CD14-positive monocyte (primary cell): Measurements from ENCODE around the gene MFAP1. TPM values are rescaled to one million over a fixed set of nuclear protein-coding genes. Genes with fewer than 3 reads are reported as not detected.

ENCODE experiments used
- DNase-seq, 3 donors: peaks; one replicate each; pipeline ENCODE4 v3.0.0-alpha.2; 2011 to 2022
- H2AFZ ChIP-seq: 2 replicates; pipeline ENCODE4 v1.6.0; 2012; ENCODE audit warnings: mild to moderate bottlenecking, low read depth, low read length, inconsistent platforms; ENCODE audit not compliant: insufficient read depth, poor library complexity, severe bottlenecking
- H3K27ac ChIP-seq, 2 donors: 1 replicate in 1 of 2; 2 replicates in 1 of 2; pipeline ENCODE4 v1.5.1; 2012 to 2013; ENCODE audit warnings: low read length in 2 of 2, control low read depth in 1 of 2, inconsistent platforms in 1 of 2, low read depth in 1 of 2, mild to moderate bottlenecking in 1 of 2
- H3K27me3 ChIP-seq, 2 donors: one replicate each; pipeline versions ENCODE4 v1.6.0 to v1.6.1; 2011 to 2013; ENCODE audit warnings: low read length in 2 of 2; ENCODE audit not compliant: control insufficient read depth in 2 of 2, insufficient read depth in 2 of 2
- H3K36me3 ChIP-seq, 2 donors: replicated peaks in 1 of 2; 1 replicate in 1 of 2; 2 replicates in 1 of 2; pipeline versions ENCODE4 v1.5.1 to v1.6.1; 2012 to 2013; ENCODE audit warnings: low read length in 2 of 2, control low read depth in 1 of 2, inconsistent platforms in 1 of 2, mild to moderate bottlenecking in 1 of 2; ENCODE audit not compliant: insufficient read depth in 2 of 2, control insufficient read depth in 1 of 2
- H3K4me1 ChIP-seq, 2 donors: 1 replicate in 1 of 2; 2 replicates in 1 of 2; pipeline versions ENCODE4 v1.5.1 to v1.6.1; 2012 to 2013; ENCODE audit warnings: low read length in 2 of 2, control low read depth in 1 of 2, inconsistent platforms in 1 of 2, mild to moderate bottlenecking in 1 of 2, moderate library complexity in 1 of 2; ENCODE audit not compliant: insufficient read depth in 2 of 2, control insufficient read depth in 1 of 2
- H3K4me2 ChIP-seq: replicated peaks from 2 replicates; pipeline ENCODE3; 2012; ENCODE audit warnings: low read length, moderate library complexity, mild to moderate bottlenecking; ENCODE audit not compliant: poor library complexity, severe bottlenecking; ENCODE audit errors: extremely low read depth
- H3K4me3 ChIP-seq, 3 experiments: fragments of 200-600 bp in 1 of 3; sonication (generic) in 1 of 3; replicated peaks in 1 of 3; 1 replicate in 2 of 3; 2 replicates in 1 of 3; pipeline ENCODE4 v1.5.1; 2011 to 2013; ENCODE audit warnings: low read length in 3 of 3, mild to moderate bottlenecking in 3 of 3, control low read depth in 2 of 3, low read depth in 2 of 3, inconsistent platforms in 1 of 3, moderate library complexity in 1 of 3
- H3K79me2 ChIP-seq: 2 replicates; pipeline ENCODE4 v1.6.0; 2012; ENCODE audit warnings: mild to moderate bottlenecking, control low read depth, inconsistent platforms, low read length, moderate library complexity; ENCODE audit not compliant: insufficient read depth
- H3K9ac ChIP-seq: 2 replicates; pipeline ENCODE4 v1.6.0; 2017; ENCODE audit warnings: low read length, mild to moderate bottlenecking; ENCODE audit not compliant: insufficient read depth, poor library complexity, severe bottlenecking
- H3K9me3 ChIP-seq, 2 donors: replicated peaks in 1 of 2; 1 replicate in 1 of 2; 2 replicates in 1 of 2; pipeline versions ENCODE4 v1.5.1 to v1.6.1; 2012 to 2013; ENCODE audit warnings: low read length in 2 of 2, control low read depth in 1 of 2; ENCODE audit not compliant: control insufficient read depth in 1 of 2, insufficient read depth in 1 of 2
- H4K20me1 ChIP-seq: 2 replicates; pipeline ENCODE4 v1.6.0; 2012; ENCODE audit warnings: mild to moderate bottlenecking, low read length, control low read depth, moderate library complexity; ENCODE audit not compliant: insufficient read depth
- H3K27ac Mint-ChIP-seq, 7 donors: one replicate each; pipeline ENCODE4 v1.8.0; 2020; ENCODE audit warnings: mild to moderate bottlenecking in 7 of 7, mixed read lengths in 7 of 7, moderate library complexity in 6 of 7, inconsistent platforms in 2 of 7
- H3K27me3 Mint-ChIP-seq, 3 donors: one replicate each; pipeline ENCODE4 v1.8.0; 2021 to 2022; ENCODE audit warnings: low read depth in 3 of 3, mild to moderate bottlenecking in 3 of 3, mixed read lengths in 3 of 3, moderate library complexity in 3 of 3, inconsistent platforms in 1 of 3
- H3K36me3 Mint-ChIP-seq, 2 donors: one replicate each; pipeline ENCODE4 v1.8.0; 2020; ENCODE audit warnings: mixed read lengths in 2 of 2, inconsistent platforms in 1 of 2, mild to moderate bottlenecking in 1 of 2
- H3K4me1 Mint-ChIP-seq: one replicate; pipeline ENCODE4 v1.8.0; 2020; ENCODE audit warnings: mild to moderate bottlenecking, mixed read lengths
- H3K4me3 Mint-ChIP-seq, 2 donors: one replicate each; pipeline ENCODE4 v1.8.0; 2020; ENCODE audit warnings: mild to moderate bottlenecking in 2 of 2, mixed read lengths in 2 of 2, moderate library complexity in 1 of 2
- H3K9me3 Mint-ChIP-seq, 7 donors: one replicate each; pipeline ENCODE4 v1.8.0; 2020 to 2022; ENCODE audit warnings: mixed read lengths in 7 of 7, mild to moderate bottlenecking in 6 of 7, moderate library complexity in 6 of 7, inconsistent platforms in 2 of 7
- CTCF ChIP-seq: fragments of 200-600 bp; IDR thresholded peaks from one replicate; pipeline ENCODE4 v1.8.0; 2022; ENCODE audit warnings: antibody characterized with exemption, mild to moderate bottlenecking
- WGBS: methylation state at CpG from one replicate; pipeline ENCODE4 v1.1.5; 2013; ENCODE audit warnings: missing lambda C conversion rate; ENCODE audit not compliant: insufficient coverage; 5-methylcytosine and 5-hydroxymethylcytosine counted together
- intact Hi-C, 2 donors: fragments of 100-400 bp; cut with micrococcal nuclease; formaldehyde crosslinking; loops; one replicate each; pipeline versions ENCODE4 v1.15.0 to v1.15.1; 2023
- polyA plus RNA-seq, 3 donors: library from polyadenylated mRNA; depleted of rRNA in 1 of 3; unstranded in 2 of 3; stranded (reverse) in 1 of 3; fragments of 300-500 nt in 2 of 3; fragments of >200 nt in 1 of 3; fragmentation: Illumina TruSeq in 2 of 3; gene quantifications; 1 replicate in 2 of 3; 2 replicates in 1 of 3; pipeline ENCODE4 v1.2.3, GENCODE V29; 2012 to 2021

MFAP1 gene
- polyA plus RNA-seq, 3 donors = 2.6 to 3.7 (median 3.7) TPM

- Histone ChIP-seq H3K27ac (peak within 1 kb of the TSS; percentile 98 to 100), H4K20me1 (peaks cover 39% of the 10 kb centered on the region), H3K9ac (peak within 1 kb of the TSS; percentile 100), H3K4me1 (peaks cover 21 to 27% of the 10 kb centered on the region in 2 donors), H3K9me3 (no peaks in the 10 kb centered on the region), H3K79me2 (peaks cover 40% of the 10 kb centered on the region), H3K4me2 (peak within 1 kb of the TSS; percentile 95), H2AFZ (peak within 1 kb of the TSS; percentile 94), H3K27me3 (no peaks in the 10 kb centered on the region), H3K4me3 (peak within 1 kb of the TSS; percentile 83 to 100 (median 100)), H3K36me3 (peaks cover 27 to 38% of the 10 kb centered on the region in 2 donors)
- H3K27ac Mint-ChIP-seq = peak within 1 kb of the TSS; percentile 98 to 100 (median 99)
- DNase-seq = peak; percentile 98 to 100 (median 100)
- intact Hi-C loops = loop anchor here (5.0 kb wide), 2 partner anchors 35 to 45 kb away; partner anchors contain the start of genes WDR76 (in 2 of the 2) and PDIA3 (in 1 of the 2)
- peak within 1 kb of the TSS; percentile 95 for H3K4me3 Mint-ChIP-seq
- peaks cover 35% of the 10 kb centered on the region for H3K4me1 Mint-ChIP-seq
- no peaks in the 10 kb centered on the region for H3K9me3 Mint-ChIP-seq
- WGBS = under 1% methylated on average over 58 of the region's 66 CpGs
- no peak for TF ChIP-seq CTCF
- peaks cover 0 to 1% (median 0%) of the 10 kb centered on the region in 3 donors for H3K27me3 Mint-ChIP-seq
- H3K36me3 Mint-ChIP-seq = peaks cover 36 to 41% of the 10 kb centered on the region in 2 donors
These were observed 32.3 kb downstream of the MFAP1 start, which contains the start of gene SERF2 for GRCh38 chr15:43791993-43792760. TSS of gene SERF2 (plus strand) at chr15:43792320. CDS start at chr15:43792377, 57 bp downstream.

GRCh38 chr15:43789409-43789808, 35.1 kb downstream of the MFAP1 start:
- Mint-ChIP-seq H3K27me3 (peaks cover 0 to 1% (median 0%) of the 10 kb centered on the region in 3 donors), H3K9me3 (peaks cover 0 to 4% (median 0%) of the 10 kb centered on the region in 7 donors), H3K4me1 (peaks cover 20% of the 10 kb centered on the region), H3K4me3 (no peak overlapping the region), H3K36me3 (peaks cover 11 to 13% of the 10 kb centered on the region in 2 donors), H3K27ac (no peak overlapping the region)
- H3K27me3 ChIP-seq = no peaks in the 10 kb centered on the region
- no peak overlapping the region for H3K4me2 ChIP-seq
- no peak overlapping the region for H3K27ac ChIP-seq
- intact Hi-C loops = no loop called here
- no peak for DNase-seq
- WGBS = no CpG with 5 or more reads among the region's 3 CpGs
- no peak overlapping the region for H2AFZ ChIP-seq
- H3K9me3 ChIP-seq = no peaks in the 10 kb centered on the region
- TF ChIP-seq CTCF = no peak
- H3K36me3 ChIP-seq = peaks cover 9 to 10% of the 10 kb centered on the region in 2 donors
- H3K79me2 ChIP-seq = peaks cover 23% of the 10 kb centered on the region
- peaks cover 17% of the 10 kb centered on the region for H4K20me1 ChIP-seq
- H3K4me3 ChIP-seq = no peak overlapping the region
- H3K4me1 ChIP-seq = peaks cover 18 to 24% of the 10 kb centered on the region in 2 donors
- H3K9ac ChIP-seq = no peak overlapping the region
